ENCODE data around the gene TNNT3.

- TF ChIP-seq CTCF (IDR thresholded peaks at IDR 0.05) (no peak), POLR2A (IDR thresholded peaks at IDR 0.05) (no peak)
Observed at GRCh38 chr11:1929621-1930461, 10.3 kb downstream of the TNNT3 start.
